ENCODE results near the gene ANKRD28.
"Not testable (repeated sequence)": the region's sequence is repeated elsewhere in the genome, so short reads cannot be mapped to it uniquely, and the experiment has no call there.

The ANKRD28 gene

GRCh38 chr3:15779111-15779510 is 18.7 kb downstream of the ANKRD28 start:
- TF ChIP-seq CTCF (IDR thresholded peaks at IDR 0.05; ENCODE audit: control insufficient read depth, extremely low read depth, insufficient read depth) = no peak
- no peak for DNase-seq (ENCODE audit: low read depth)
- H3K4me3 ChIP-seq (ENCODE audit: low read depth, low read length) = no peak overlapping the region

- DNase-seq (ENCODE audit: low read depth) = no peak
- no peak for TF ChIP-seq CTCF (IDR thresholded peaks at IDR 0.05; ENCODE audit: control insufficient read depth, extremely low read depth, insufficient read depth)
- no peak overlapping the region for H3K4me3 ChIP-seq (ENCODE audit: low read depth, low read length)
Observed at GRCh38 chr3:15778332-15778858, 19.4 kb downstream of the ANKRD28 start.

- H3K4me3 ChIP-seq (ENCODE audit: low read depth, low read length); DNase-seq (ENCODE audit: low read depth): not testable (repeated sequence)
Observed at GRCh38 chr3:15774931-15775560, 22.7 kb downstream of the ANKRD28 start.

- H3K4me3 ChIP-seq (ENCODE audit: low read depth, low read length) = no peak overlapping the region
- no peak for DNase-seq (ENCODE audit: low read depth)
- TF ChIP-seq CTCF (IDR thresholded peaks at IDR 0.05; ENCODE audit: control insufficient read depth, extremely low read depth, insufficient read depth) = no peak
Observed at GRCh38 chr3:15771444-15771843, 26.3 kb downstream of the ANKRD28 start.

GRCh38 chr3:15769256-15769915 is 28.4 kb downstream of the ANKRD28 start:
- no peak overlapping the region for H3K4me3 ChIP-seq (ENCODE audit: low read depth, low read length)
- TF ChIP-seq CTCF (IDR thresholded peaks at IDR 0.05; ENCODE audit: control insufficient read depth, extremely low read depth, insufficient read depth) = no peak
- no peak for DNase-seq (ENCODE audit: low read depth)

- H3K4me3 ChIP-seq (ENCODE audit: low read depth, low read length) = no peak overlapping the region
- no peak for DNase-seq (ENCODE audit: low read depth)
- no peak for TF ChIP-seq CTCF (IDR thresholded peaks at IDR 0.05; ENCODE audit: control insufficient read depth, extremely low read depth, insufficient read depth)
Observed at GRCh38 chr3:15768421-15769255, 29.1 kb downstream of the ANKRD28 start.

GRCh38 chr3:15766406-15766805 is 31.4 kb downstream of the ANKRD28 start:
- no peak for DNase-seq (ENCODE audit: low read depth)
- TF ChIP-seq CTCF (IDR thresholded peaks at IDR 0.05; ENCODE audit: control insufficient read depth, extremely low read depth, insufficient read depth) = no peak
- no peak overlapping the region for H3K4me3 ChIP-seq (ENCODE audit: low read depth, low read length)
